Activated naive CD4-positive, alpha-beta T cell treated with anti-CD3 and anti-CD28 coated beads, Interleukin-2, amount 50 U/mL, for 16 hours (primary cell): ENCODE data around the gene MYT1.

Experiments used
- DNase-seq: peaks from one replicate; pipeline ENCODE4 v3.0.0-alpha.2; 2020

The MYT1 gene

GRCh38 chr20:64253443-64253842 is 89.2 kb downstream of the MYT1 start:
- no peak for DNase-seq

GRCh38 chr20:64254156-64254555 is 89.9 kb downstream of the MYT1 start:
- DNase-seq = no peak

GRCh38 chr20:64254571-64255360 is 90.5 kb downstream of the MYT1 start:
- DNase-seq = no peak

- DNase-seq = peak; percentile 84
Observed at GRCh38 chr20:64255361-64256281, 91.4 kb downstream of the MYT1 start, which contains the start of gene PCMTD2. PCMTD2 (plus strand) TSS chr20:64255748; CDS start chr20:64259966, 4,218 bp downstream.

GRCh38 chr20:64256282-64256935 is 92.2 kb downstream of the MYT1 start:
- DNase-seq = no peak

- DNase-seq = no peak
Observed at GRCh38 chr20:64257107-64257757, 93.0 kb downstream of the MYT1 start.

GRCh38 chr20:64258071-64258823 is 94.0 kb downstream of the MYT1 start:
- DNase-seq = no peak

GRCh38 chr20:64260239-64260638 is 96.0 kb downstream of the MYT1 start:
- no peak for DNase-seq

GRCh38 chr20:64261138-64261537 is 96.9 kb downstream of the MYT1 start:
- no peak for DNase-seq

GRCh38 chr20:64264091-64264490 is 99.8 kb downstream of the MYT1 start:
- DNase-seq = no peak

GRCh38 chr20:64265201-64265600 is 100.9 kb downstream of the MYT1 start:
- no peak for DNase-seq

- no peak for DNase-seq
Observed at GRCh38 chr20:64266988-64267387, 102.7 kb downstream of the MYT1 start.

- no peak for DNase-seq
Observed at GRCh38 chr20:64268174-64268573, 103.9 kb downstream of the MYT1 start.

- no peak for DNase-seq
Observed at GRCh38 chr20:64269604-64270411, 105.6 kb downstream of the MYT1 start.

- DNase-seq = no peak
Observed at GRCh38 chr20:64271636-64272035, 107.4 kb downstream of the MYT1 start.

GRCh38 chr20:64273109-64273508 is 108.9 kb downstream of the MYT1 start:
- no peak for DNase-seq

GRCh38 chr20:64276817-64277216 is 112.6 kb downstream of the MYT1 start:
- no peak for DNase-seq

GRCh38 chr20:64277571-64278316 is 113.5 kb downstream of the MYT1 start:
- no peak for DNase-seq

GRCh38 chr20:64278317-64278681 is 114.0 kb downstream of the MYT1 start:
- no peak for DNase-seq

GRCh38 chr20:64279826-64280459 is 115.7 kb downstream of the MYT1 start:
- DNase-seq = no peak
